ENCODE data around the gene C1RL. TPM values are rescaled to one million over a fixed set of nuclear protein-coding genes. Genes with fewer than 3 reads are reported as not detected.
A peak's percentile ranks its signal among the peaks of the same experiment; 100 is the strongest.

Gene C1RL
- total RNA-seq, 1 experiment from 2014 or later, result 72.9 TPM

DNA sequence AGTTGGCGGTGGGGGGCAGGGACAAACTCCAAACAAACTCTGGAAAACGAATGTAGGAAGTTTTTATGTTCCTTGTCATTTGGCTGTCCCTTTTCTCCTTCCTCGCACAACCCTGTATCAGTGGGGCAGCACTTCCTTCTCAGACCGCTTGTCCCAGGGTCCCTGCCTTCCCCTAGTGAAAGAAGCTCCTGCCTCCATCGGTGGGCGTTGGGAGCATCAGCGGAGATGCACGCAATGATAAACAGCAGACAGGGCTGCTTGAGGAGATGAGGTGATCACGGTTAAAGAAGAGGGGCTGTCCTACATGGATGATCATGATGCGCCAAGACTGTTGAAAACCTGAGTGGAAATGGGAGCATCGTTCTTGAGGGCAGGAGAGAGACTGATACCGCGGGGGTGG is 47.9 kb downstream of the C1RL start:
- DNase-seq, result no peak
- no peak overlapping the region for H3K4me3 ChIP-seq
- H3K9me2 ChIP-seq (ENCODE audit: insufficient read depth), result no peaks in the 10 kb centered on the region; the same call in 1 of the 2 replicates
- H4K20me1 ChIP-seq (ENCODE audit: insufficient read depth), result no peaks in the 10 kb centered on the region
- intact Hi-C loops (cut with micrococcal nuclease; ENCODE audit: unreplicated experiment), result loop anchor here (2.0 kb wide), 1 partner anchor 128 kb away; the partner anchor contains the start of gene PEX5
- no peaks in the 10 kb centered on the region for H3K79me2 ChIP-seq (ENCODE audit: low read depth)
- H3K9me3 ChIP-seq (ENCODE audit: insufficient read depth, low read depth), result no peaks in the 10 kb centered on the region
- H3K4me1 ChIP-seq (replicated peaks; ENCODE audit: insufficient read depth), result peaks cover 16% of the 10 kb centered on the region; the same call in 1 of the 2 replicates
- no peaks in the 10 kb centered on the region for H3K36me3 ChIP-seq (ENCODE audit: low read depth)
- TF ChIP-seq CTCF (conservative IDR thresholded peaks at IDR 0.05) (no peak), EZH2 (IDR thresholded peaks at IDR 0.05; ENCODE audit: low read depth) (no peak)
- no peak overlapping the region for H3K4me2 ChIP-seq
- ChIA-PET POLR2A (ENCODE audit: unreplicated experiment) (interaction anchor here (0.6 kb wide), 2 partner anchors 33 to 52 kb away, joined by 3 read pairs; no protein-coding TSS in a partner anchor), CTCF (interaction anchor here (0.6 to 1.6 kb wide), 6 partner anchors 8 to 50 kb away, joined by 3 to 4 read pairs (median 4); no protein-coding TSS in a partner anchor)
- H2AFZ ChIP-seq, result no peak overlapping the region
- H3K27ac ChIP-seq, result no peak overlapping the region
- no peaks in the 10 kb centered on the region for H3F3A ChIP-seq (ENCODE audit: insufficient read depth, low read depth)
- TSS peak; percentile 76 for BruUV-seq (replicated peaks)
- H3K27me3 ChIP-seq (ENCODE audit: insufficient read depth, low read depth), result no peaks in the 10 kb centered on the region

DNA sequence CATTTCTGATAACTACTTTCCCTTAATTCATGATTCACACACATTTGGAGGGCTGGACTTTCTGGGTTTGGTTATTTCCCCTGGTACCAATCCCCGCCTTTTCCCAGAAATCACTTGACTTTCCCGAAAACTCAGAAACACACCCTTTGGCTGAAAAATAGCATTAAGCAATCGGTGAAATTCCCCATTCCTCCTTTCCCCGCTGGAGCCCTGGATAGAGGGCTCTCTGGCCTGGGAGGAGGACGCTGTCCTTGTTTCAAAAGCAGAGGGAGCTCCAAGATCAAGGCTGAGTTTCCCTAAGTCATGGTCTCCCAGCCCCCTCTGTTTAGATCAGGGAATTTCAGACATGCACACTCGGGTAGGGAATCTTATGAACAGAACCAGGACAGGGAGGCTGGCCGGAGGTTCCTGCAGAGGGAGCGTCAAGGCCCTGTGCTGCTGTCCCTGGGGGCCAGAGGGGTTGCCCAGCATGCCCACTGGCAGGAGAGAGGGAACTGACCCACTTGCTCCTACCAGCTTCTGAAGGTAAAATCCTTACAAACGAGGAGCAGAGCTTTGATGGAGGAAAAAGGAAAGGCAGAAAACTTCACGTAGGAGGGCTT is 48.6 kb downstream of the C1RL start, which contains the start of gene C1S:
TSS of gene C1S (plus strand) at position 366 of the 602 bp plus-strand sequence. CDS start 1,195 bp downstream, outside the sequence.
- peak within 1 kb of the TSS; percentile 19; the same call in 1 of the 2 replicates for H2AFZ ChIP-seq
- no peaks in the 10 kb centered on the region for H3K36me3 ChIP-seq (ENCODE audit: low read depth)
- intact Hi-C loops (cut with micrococcal nuclease; ENCODE audit: unreplicated experiment), result loop anchor here (1.0 to 2.0 kb wide), 6 partner anchors 32 to 578 kb away; partner anchors contain the start of genes C1R and PEX5
- H3K27me3 ChIP-seq (ENCODE audit: insufficient read depth, low read depth), result peaks cover 2% of the 10 kb centered on the region; the same call in 1 of the 2 replicates
- H3K4me3 ChIP-seq, result no peak within 1 kb of the TSS
- no peaks in the 10 kb centered on the region for H3F3A ChIP-seq (ENCODE audit: insufficient read depth, low read depth)
- no peaks in the 10 kb centered on the region for H3K9me3 ChIP-seq (ENCODE audit: insufficient read depth, low read depth)
- H3K79me2 ChIP-seq (ENCODE audit: low read depth), result no peaks in the 10 kb centered on the region
- no peak within 1 kb of the TSS for H3K27ac ChIP-seq
- H3K9me2 ChIP-seq (ENCODE audit: insufficient read depth), result no peaks in the 10 kb centered on the region; the same call in 1 of the 2 replicates
- peak; percentile 68 to 69 for DNase-seq
- no peaks in the 10 kb centered on the region for H4K20me1 ChIP-seq (ENCODE audit: insufficient read depth)
- POLR2A ChIA-PET (ENCODE audit: unreplicated experiment), result interaction anchor here (0.5 to 0.7 kb wide), 4 partner anchors 9 to 134 kb away, joined by 3 to 4 read pairs (median 4); no protein-coding TSS in a partner anchor
- no TSS peak for BruUV-seq (replicated peaks)
- H3K4me1 ChIP-seq (replicated peaks; ENCODE audit: insufficient read depth), result peaks cover 16% of the 10 kb centered on the region; the same call in 1 of the 2 replicates
- TF ChIP-seq CTCF (conservative IDR thresholded peaks at IDR 0.05), result peak; percentile 73
- no peak for TF ChIP-seq EZH2 (IDR thresholded peaks at IDR 0.05; ENCODE audit: low read depth)
- CTCF ChIA-PET, result interaction anchor here (0.6 to 1.6 kb wide), 10 partner anchors 8 to 371 kb away, joined by 3 to 5 read pairs (median 4); partner anchors contain the start of gene ZNF384
- peak within 1 kb of the TSS; percentile 35 for H3K4me2 ChIP-seq

- Histone ChIP-seq H4K20me1 (ENCODE audit: insufficient read depth) (no peaks in the 10 kb centered on the region), H3K4me3 (no peak overlapping the region), H3K79me2 (ENCODE audit: low read depth) (no peaks in the 10 kb centered on the region), H3K9me3 (ENCODE audit: insufficient read depth, low read depth) (no peaks in the 10 kb centered on the region), H3K27ac (no peak overlapping the region), H2AFZ (no peak overlapping the region), H3K9me2 (ENCODE audit: insufficient read depth) (no peaks in the 10 kb centered on the region; the same call in 1 of the 2 replicates), H3K4me2 (peak overlapping the region; percentile 35; the same call in 1 of the 2 replicates), H3K4me1 (replicated peaks; ENCODE audit: insufficient read depth) (peaks cover 16% of the 10 kb centered on the region; the same call in 1 of the 2 replicates), H3F3A (ENCODE audit: insufficient read depth, low read depth) (no peaks in the 10 kb centered on the region), H3K27me3 (ENCODE audit: insufficient read depth, low read depth) (peaks cover 8% of the 10 kb centered on the region), H3K36me3 (ENCODE audit: low read depth) (no peaks in the 10 kb centered on the region)
- BruUV-seq (replicated peaks), result no TSS peak
- no peak for DNase-seq
- CTCF ChIA-PET, result interaction anchor here (0.6 to 1.6 kb wide), 6 partner anchors 9 to 370 kb away, joined by 3 to 5 read pairs (median 4); partner anchors contain the start of gene ZNF384
- intact Hi-C loops (cut with micrococcal nuclease; ENCODE audit: unreplicated experiment), result loop anchor here (1.0 to 2.0 kb wide), 6 partner anchors 33 to 579 kb away; partner anchors contain the start of genes C1R and PEX5
- TF ChIP-seq CTCF (conservative IDR thresholded peaks at IDR 0.05), result no peak
- TF ChIP-seq EZH2 (IDR thresholded peaks at IDR 0.05; ENCODE audit: low read depth), result no peak
- POLR2A ChIA-PET (ENCODE audit: unreplicated experiment), result interaction anchor here (0.6 kb wide), 1 partner anchor 36 kb away, joined by 4 read pairs; no protein-coding TSS in a partner anchor
These were observed 49.2 kb downstream of the C1RL start for GRCh38 chr12:7059780-7060179.

All from PC-9 (cell line).